CD4-positive, alpha-beta T cell treated with Interleukin-4 for 4 hours (primary cell): ENCODE results near the gene OLA1.

Experiments
- DNase-seq: peaks from one replicate; pipeline ENCODE4 v3.0.0-alpha.2; 2020

Gene OLA1

DNA sequence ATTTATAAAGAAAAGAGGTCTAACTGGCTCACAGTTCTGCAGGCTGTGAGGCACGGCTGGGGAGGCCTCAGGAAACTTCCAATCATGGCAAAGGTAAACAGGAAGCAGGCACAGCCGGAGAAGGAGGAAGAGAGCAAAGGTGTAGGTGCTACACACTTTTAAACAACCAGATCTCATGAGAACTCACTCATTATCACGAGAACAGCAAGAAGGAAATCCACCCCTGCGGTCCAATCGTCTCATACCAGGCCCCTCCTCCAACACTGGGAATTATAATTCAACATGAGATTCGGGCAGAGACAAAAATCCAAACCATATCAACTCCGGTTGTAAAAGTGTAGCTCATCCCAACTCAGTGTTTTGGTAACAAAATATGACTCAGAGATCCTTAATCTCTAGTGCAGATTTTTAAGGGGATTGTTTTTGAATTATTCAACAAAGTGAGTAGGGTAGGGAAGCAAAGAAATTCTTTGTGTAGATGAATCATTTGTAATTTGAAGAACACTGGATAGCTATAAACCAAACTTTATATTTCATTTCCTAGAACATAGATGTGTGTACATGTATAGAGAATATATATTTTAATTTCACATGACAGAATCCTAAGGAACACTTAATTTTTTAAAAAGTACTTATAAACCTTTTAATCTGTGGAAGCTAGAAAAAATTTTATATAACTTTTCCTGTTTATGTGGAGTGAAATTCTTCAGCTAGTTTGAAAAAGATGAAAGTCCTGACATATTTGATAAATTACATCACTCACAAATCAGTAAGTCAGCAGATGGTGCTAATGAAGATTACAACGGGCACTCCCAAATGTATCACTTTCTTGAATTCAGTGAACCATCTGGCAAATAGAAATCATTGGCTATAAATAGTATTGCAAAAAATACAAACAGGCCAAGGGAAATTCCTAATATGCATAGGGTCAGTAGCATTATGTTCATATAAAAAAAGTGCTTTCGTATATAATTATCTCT, 130.1 kb downstream of the OLA1 start:
- DNase-seq, result no peak

DNA sequence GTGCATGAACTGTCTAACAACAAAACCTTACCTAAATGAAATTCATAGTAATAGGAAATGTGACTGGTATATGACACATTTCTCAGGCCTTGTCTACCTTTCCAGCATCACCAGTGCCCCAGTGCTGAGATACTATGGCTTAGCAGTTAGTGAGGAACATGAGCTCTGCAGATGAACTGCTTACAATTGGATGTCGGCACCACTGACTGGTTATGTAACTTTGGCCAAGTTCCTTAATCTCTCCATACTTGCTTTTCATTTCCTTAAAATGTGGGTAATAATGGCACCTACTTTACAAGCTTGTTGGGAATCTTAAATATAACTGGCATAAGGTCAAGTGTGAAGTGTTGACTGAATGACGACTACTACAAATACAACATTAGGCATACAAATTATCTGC, 136.3 kb downstream of the OLA1 start:
- no peak for DNase-seq

DNA sequence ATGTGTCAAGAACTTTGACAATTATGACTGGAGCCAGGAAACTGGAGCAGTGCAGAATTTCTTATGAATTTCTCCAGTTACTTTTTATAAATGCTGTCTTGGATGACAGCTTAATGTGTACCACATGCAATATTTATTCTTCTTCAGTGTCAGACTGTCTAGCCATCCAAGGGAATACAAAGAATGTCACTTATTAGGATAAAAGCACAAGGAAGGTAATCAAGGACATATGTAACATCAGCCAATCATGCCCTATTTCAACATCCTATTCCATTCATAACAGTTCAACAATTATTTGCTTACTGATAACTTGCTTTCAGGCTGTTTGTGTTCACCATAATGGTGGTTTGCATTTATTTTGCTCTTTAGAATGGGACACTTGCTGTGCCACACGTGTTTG, 139.8 kb downstream of the OLA1 start:
- DNase-seq, result no peak

DNA sequence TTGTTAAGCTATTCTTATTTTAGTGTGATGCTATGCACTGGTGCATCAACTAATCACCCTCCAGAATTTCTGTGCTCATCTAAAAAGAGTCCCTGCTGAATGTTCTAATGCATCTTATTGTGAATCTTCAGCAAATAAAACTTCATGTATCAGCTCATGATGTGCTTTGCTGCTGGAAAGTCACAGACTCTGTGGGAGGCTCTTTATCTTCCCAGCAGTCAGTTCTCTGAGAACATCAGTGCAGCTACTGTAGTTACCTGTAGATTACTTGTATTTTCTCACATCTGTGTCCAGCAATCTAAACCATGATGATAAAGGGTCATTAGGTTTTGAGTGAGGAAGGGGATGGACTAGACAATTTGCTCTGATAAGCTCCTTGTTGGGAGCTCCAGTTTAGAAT, 141.6 kb downstream of the OLA1 start:
- DNase-seq, result no peak

DNA sequence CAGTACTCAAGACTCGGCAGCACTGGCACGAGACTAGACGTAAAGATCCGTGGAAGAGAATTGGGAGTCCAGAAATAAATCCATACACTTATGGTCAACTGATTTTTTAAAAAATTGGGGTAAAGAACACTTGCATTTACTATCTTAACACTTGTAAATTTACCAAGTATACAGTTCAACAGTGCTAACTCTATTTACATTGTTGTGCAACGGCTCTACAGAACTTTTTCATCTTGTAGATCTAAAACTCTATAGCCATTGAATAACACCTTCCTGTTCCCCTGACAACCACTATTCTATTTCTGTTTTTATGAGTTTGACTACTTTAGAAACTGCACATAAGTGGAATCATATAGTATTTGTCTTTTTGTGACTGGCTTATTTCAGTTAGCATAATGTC, 153.8 kb downstream of the OLA1 start:
- no peak for DNase-seq

DNA sequence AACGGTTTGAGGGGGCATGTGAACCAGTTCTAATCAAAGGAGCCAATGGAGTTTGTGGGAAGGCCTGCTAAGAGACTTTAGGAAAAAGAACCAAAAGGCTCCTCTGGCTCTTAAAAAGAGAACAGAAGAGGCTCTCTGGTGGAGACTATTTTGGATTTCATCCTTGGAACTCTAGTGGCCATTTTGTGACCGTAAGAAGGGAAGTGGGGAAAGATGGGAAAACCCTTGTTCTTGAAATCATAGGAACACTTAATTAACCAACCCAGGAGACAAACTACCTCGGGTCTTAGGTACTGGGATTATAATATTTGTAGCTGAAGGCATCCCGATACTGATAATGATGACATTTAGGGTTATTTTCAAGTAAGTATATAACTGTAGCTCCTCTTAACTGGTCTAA, 157.9 kb downstream of the OLA1 start:
- DNase-seq, result no peak

DNA sequence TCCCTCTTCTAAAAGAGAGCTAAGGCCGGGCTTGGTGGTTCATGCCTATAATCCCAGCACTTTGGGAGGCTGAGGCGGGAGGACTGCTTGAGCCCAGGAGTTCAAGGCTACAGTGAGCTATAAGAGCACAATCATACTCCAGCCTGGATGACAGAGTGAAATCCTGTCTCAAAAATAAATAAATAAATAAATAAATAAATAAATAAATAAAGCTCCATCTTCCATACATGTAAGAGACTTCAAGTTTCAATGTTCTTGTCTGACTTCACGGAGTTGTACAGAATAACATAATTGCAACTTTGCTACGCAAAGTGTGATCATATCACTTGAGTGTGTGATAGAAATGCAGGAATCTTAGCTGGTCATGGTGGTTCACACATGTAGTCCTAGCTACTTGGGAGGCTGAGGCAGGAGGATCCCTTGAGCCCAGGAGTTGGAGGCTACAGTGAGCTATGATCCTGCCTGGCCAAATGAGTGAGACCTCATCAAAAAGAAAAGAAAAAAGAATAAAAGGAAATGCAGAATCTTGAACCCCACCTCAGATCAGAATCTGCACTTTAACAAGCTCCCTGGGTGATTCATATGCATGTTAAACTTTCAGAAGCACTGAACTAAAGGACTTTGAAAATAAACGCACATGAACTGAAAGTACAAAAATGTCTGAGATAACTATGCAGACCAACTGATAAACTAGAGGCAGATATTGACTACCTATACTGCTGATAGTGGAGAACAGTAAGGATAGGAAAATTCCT, 159.4 kb downstream of the OLA1 start:
- no peak for DNase-seq

DNA sequence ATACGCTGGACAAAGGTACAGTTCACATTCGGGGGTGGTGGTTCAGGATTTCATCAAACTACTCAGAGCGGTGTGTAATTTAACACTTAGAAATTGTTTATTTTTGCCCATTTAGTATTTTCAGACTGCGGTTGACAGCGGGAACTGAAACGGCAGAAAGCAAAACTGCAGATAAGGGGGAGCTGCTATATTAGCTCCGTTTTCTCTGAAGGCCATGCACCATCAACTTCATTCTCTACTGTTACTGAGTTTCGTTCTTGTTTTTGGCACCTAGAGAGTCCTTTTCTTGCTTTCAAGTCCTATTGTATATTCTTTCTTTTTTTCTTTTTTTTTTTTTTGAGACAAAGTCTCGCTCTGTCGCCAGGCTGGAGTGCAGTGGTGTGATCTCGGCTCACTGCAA, 161.6 kb downstream of the OLA1 start:
- DNase-seq, result no peak

DNA sequence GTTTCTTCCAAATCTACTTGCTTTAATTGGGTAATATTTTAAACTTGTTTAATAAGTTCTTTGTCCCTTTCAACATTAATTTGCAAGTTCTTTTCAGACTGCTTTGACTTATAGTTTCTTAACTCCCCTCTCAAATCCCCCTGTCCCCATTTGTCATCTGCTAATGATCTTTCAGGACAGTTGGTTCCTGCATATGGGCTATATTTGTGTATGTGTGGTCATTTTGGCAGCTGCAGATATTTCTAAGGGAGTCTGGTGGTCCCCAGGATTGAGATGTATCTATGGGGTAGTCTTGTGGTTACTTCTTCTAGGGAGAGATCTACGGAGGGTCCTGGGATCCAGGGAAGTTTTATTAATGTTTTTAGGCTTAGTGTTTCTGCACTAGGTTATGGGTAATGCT, 162.6 kb downstream of the OLA1 start:
- no peak for DNase-seq

DNA sequence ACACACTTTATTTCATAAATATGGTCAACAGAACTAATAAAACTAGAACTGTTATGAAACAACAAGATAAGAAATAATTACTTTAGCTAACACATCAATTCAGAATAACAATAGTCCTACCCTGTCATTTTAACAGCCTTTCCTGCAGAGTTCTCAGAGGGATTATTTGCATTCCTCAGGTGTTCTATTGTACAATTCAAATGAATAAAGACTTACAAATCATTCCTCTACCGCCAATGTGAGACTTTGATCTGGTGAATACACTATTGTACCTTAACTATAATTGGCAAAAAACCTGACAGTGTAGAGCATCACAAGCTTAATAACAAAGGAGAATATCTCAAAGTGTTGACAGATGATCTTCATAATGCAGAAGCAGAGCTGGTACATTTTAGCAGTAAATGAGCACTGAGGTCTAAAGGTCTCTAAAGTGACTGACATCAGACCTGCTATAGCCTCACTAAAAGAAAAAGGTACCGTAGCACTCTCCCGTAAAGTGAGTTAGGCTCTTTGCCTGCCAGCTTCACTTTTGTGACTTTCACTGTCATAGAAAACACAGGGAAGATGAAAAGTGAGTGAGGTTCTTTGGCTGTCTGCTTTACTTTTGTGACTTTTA, 164.4 kb downstream of the OLA1 start:
- no peak for DNase-seq

DNA sequence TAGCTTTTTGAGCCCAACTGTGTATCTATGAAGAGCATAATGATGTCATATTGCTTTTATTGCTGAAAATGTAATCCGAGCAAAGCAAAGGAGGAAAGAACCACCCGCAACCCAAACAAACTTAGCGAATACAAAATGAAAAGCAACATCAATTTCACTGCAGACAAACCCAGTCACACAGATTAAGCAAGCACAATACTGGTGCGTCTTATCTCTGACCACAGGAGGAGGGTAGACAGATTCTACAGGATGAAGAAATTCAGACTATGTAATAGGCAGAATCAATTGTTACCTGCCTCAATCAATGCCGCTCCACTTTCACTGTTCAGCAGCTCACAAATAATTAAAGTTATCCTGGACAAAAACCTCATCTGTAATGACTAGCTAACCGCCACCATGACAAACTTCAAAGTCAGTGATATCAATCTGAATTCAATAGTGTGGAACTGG, 167.6 kb downstream of the OLA1 start:
- no peak for DNase-seq

DNA sequence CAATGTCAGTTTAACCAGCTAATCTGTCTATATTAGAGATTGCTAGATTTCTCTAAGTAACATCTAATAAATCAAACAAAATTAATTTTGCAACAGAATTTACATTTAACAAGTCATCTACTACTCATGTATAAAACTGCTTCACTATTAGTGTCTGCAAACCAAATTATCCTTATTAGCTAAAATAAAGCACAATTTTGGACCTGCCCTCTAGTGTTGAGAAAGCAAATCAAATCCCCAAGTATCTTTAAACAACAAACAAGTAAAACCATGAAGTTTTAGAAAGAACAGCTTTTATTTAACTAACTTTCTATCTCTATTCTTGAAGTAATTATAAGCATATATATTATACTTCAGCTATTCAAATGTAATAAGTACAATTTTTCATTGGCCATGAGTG, 170.1 kb downstream of the OLA1 start:
- no peak for DNase-seq

DNA sequence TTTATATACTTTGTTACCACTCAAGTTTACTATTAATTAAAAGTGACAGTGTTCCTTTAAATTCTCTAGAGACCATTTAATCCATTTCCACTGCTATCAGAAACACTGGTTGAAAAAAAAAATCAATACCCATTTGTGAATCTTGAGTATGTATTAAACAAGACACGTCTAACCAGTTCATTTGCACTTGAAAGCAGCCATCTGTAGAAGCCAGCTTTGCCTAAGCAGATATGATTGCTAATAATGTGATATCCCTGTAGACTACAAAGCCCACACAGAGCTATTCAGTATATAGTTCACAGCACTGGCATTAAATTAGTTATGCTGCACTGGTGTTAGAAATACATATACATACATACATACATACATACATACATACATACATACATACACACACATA, 171.4 kb downstream of the OLA1 start:
- no peak for DNase-seq

DNA sequence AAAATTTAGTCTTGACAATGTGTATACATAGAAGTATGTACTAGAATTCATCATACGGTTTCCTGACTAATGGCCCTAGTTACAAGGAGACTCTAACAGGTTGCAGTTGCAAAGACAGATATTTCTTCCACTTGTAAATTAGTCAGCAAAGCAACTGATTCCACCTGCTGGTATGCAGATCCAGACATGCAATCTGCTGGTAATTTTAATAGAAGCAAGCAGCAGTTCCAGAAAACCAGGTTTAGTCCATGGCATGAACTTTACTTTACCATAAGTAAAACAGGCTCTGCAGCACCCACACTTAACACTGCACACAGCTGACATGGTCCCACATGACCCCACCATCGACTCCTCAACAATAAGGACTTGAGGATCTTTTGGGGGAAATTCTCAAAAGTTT, 172.3 kb downstream of the OLA1 start:
- DNase-seq, result no peak

DNA sequence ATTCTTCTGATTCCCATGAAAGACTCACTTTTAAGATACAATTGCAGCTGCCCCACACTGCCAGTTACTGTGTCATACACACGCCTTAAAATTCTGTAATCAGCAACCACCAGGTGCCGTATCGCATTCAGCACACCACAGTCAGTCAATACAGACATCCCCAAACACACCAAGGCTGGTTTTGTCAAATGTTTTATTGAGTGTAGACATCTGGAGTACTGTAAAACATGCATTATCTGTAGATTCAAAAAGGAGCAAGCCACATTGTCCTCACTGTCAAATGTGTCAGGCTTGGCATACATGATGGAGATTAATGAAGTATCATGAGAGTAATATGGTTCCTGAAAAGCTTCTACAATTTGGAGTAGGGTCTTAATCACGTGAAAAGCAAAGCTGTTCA, 173.5 kb downstream of the OLA1 start:
- no peak for DNase-seq

DNA sequence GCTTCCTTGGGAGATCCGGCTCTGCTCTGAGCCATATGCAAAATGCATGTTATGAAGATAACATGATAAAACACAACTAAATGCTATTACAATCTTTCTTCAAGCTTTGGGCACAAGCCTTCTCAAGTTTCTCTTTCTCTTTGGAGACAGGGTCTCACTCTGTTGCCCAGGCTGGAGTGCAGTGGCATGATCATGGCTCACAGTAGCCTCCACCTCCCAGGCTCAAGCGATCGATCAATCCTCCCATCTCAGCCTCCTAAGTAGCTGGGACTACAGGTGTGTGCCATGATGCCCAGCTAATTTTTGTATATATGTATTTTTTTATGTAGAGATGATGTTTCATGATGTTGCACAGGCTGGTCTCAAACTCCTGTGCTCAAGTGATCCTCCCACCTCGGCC, 175.5 kb downstream of the OLA1 start:
- no peak for DNase-seq

DNA sequence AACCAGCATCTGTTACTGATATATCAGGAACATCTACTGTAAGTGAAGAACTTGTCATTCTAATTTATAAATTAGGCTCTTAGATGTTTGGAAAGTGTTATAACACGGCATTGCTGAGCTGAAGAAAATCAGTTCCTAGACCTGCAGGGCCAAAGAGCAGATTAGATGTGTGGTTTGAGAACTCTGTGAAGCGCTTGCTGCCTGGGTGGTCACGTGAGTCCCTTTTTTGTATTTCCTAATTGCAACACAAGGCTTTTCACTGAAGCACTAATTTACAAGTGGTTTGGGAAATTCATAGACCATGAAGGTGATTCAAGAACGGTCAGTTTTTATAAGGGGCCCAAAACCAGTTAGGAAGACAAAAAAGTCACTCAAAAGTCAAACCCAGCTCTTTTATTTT, 176.3 kb downstream of the OLA1 start:
- DNase-seq, result no peak

DNA sequence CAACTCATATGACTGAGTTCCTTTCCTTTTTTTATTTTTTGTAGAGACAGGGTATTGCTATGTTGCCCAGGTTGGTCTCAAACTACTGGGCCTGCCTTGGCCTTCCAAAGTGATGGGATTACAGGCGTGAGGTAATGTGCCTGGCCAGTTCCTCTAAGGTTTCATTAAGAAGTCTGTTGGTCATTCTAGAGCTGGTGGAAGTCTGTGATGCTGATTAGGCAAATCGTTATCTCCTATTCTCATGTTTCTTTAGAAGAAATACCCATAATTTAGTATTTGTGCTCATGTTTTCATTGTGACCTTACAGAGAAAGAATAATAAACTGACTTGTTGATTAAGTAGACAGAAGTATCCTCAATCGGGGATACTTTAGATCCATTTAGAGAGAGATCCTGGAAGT, 177.0 kb downstream of the OLA1 start:
- DNase-seq, result no peak

DNA sequence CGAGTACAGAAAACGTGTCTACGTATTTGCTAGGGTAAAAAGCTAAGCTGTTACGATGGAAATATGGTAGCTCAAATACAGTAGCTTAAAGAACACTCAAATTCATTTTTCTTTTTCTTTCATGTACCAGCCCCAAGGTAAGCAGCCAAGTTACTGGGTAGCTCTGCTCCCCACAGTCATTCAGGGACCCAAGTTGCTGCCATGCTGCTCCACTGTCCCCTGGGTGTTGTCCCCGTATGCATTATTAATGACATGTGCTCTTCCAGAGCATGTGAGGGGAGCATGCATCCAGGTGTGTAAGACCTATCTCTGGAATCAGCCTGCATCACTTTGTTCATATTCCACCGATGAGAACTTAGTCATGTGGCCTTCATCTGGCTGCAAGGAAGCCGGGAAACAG, 178.1 kb downstream of the OLA1 start:
- no peak for DNase-seq

DNA sequence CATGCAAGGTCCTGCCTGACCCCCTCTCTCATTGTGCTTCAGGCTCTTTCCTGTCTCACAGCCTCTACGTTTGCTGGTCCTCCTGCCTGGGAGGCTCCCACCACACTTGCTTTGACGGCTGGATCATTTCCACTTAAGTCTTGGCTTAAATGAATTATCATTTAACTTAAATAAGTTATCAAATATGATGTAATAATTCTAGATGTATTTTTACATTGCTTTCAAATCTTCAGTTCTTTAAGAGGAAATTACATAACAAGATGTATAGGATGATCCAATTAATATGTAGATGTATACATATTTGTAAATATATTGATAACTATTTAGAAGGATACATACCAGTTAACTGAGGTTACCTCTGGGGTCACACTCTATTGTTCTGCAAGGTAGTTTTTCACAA, 180.5 kb downstream of the OLA1 start:
- no peak for DNase-seq

DNA sequence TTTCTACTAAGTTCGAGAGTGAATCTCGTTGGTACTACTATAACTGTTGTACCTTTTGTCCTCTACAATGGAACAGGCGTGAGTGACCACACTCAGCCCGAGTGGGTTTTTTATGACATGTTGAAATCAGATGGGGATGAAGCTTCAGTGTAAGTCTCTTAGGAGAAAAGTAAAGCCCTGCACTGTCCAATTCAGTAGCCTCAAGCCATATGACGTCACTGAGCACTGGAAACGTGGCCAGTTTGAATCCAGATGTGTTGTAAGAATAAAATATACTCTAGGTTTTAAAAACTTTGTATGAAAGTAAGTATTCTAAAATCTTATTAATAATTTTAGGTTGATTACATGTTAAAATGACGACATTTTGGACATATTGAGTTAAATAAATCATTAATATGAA, 181.5 kb downstream of the OLA1 start:
- no peak for DNase-seq

DNA sequence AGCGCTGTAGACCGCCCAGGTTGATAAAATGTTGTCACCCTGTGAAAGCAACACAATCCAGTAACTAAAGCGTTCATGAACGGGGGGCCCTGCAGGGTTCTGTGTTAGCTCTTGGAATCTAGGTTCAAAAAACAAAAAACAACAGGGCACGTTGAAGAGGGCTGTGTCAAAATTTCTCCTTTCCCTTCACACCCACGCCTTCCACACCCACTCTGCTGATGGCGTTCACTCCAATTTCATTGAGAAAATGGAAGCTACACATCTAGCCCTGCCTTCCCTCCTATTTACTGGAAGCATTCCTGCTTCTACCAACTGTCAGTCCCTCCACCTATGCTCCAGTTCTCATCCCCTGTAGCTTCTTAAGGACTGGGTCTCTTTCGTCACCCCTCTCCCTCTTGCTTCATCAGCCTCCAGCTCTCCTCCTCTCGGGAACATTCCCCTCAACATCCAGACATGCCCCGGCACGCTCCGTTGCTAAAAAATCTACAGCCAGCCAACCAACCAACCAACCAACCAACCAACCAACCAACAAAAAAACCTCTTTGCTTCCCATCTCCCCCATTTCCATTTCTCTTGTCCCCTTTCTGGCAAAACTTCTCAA, 184.7 kb downstream of the OLA1 start:
- DNase-seq, result no peak

DNA sequence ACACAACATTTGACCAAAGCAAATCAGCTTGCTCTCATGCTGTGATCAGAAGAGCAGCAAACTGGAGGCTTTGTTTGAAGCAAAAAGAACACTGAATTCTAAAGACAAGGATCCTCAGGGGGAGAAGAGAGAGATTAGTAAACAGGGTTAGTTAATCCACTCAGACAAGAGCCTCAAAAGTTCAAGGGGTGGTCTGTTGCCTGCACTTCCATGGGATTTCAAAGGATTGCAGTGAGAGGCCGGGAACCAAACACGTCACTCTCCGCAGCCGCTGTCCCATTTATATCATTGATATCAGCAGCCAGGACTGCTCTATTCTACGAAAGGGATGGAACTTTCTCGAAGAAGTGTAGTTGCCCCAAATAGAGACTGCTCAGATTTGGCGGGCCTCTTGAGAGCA, 185.4 kb downstream of the OLA1 start:
- DNase-seq, result no peak

DNA sequence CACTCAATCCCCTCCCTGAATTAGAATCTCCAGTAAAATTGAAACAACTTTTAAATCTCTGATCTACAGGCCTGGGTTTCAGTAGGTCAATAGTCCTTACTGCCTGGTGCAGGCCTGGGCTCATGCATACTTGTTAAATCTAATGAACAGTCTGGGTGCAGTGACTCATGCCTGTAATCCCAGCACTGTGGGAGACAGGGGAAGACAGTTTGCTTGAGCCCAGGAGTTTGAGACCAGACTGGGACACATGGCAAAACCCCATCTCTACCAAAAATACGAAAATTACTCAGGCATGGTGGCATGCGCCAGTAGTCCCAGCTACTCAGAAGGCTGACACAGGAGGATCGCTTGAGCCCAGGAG, 188.5 kb downstream of the OLA1 start:
- DNase-seq, result no peak
